Epithelial cell of prostate (primary cell): Measurements from ENCODE around the gene PHKG1.
"Not testable (repeated sequence)": the region's sequence is repeated elsewhere in the genome, so short reads cannot be mapped to it uniquely, and the experiment has no call there.

Experiments used
- DNase-seq: peaks from one replicate; pipeline ENCODE4 v3.0.0-alpha.2; 2011; ENCODE audit warnings: low read depth, low spot score
- H3K27ac ChIP-seq: fragments of 450-650 bp; 2 replicates; pipeline ENCODE4 v1.5.1; 2017; ENCODE audit warnings: mild to moderate bottlenecking

PHKG1 gene

DNA sequence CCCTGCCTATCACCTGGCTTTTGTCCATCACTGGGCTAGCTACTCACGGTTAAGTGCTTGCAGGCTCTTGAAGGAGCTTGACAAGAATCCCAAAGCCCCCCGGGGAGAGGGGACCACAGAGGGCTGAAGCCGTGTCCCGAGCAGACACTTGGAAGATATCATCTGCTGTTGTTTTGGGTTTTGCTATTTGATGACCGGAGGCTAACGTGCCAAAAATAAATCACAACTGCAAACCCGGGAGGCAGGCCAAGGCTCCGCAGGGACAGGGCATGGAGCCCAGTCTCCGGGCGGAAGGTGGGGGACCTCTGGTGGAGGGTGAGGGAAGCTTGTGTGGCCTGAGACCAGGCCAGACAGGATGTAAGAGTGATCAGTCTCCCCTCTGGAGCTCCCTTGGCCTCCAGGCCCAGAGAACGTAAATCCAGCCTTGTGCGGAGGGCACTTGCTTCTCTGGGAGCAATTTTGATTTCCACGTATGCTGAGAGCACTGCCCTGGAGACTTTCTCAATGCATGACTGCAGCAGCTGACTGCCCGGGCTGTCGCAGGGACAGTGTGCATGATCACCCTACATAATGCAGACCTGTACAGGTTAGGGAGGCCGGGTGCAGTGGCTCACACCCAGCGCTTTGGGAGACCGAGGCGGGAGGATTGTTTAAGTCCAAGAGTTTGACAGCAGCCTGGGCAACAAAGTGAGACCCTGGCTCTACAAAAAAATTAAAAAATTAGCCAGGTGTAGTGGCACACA, at the start of gene PHKG1:
Gene PHKG1, minus strand, starts transcription at position 164 of the 743 bp plus-strand sequence. CDS start 4,011 bp downstream, outside the sequence.
- no peak for DNase-seq
- no peak within 1 kb of the TSS for H3K27ac ChIP-seq

DNA sequence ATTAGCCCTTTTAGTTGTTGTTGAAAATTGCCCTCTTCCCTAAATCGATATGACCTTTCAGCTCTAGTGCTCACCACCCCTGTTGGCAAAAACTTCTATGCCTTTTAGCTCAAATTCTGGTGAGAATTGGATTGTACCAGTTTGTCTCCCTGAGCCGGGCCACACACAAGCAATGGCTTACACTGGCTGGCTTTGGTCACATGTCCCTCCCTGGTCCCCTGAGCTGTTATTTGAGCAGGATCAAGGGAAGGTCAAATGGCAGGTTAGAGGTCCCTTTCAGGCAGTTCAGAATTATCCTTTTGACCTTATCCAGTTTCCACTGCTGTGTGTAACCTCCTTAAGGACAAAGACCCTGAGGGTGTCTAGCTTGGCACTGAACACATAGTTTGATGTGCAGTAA, 38.3 kb upstream of the PHKG1 start:
- not testable (repeated sequence) for H3K27ac ChIP-seq, DNase-seq

DNA sequence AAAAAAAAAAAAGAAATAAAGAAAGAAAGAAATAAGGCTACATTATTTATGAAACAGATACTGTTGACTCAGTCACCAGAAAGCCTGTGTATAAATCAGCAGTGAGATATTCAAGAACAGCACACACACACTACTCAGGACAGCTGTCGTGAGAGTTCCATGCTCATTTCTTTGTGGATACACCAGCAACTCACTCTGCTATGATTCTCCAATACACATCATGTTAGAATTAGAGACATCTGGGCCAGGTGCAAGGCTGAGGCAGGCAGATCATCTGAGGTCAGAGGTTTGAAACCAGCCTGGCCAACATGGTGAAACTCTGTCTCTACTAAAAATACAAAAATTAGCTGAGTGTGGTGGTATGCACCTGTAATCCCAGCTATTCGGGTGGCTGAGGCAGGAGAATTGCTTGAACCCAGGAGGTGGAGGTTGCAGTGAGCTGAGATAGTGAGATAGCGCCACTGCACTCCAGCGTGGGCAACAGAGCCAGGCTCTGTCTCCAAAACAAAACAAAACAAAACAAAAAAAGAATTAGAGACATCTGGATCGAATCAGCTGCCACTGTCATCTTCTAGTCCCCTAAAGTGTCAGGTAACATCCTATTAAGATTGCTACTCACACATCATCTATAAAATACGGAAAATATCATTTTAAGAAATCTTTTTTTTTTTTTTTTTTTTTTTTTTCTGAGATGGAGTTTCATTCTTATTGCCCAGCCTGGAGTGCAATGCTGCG, 34.7 kb upstream of the PHKG1 start:
- no peak overlapping the region for H3K27ac ChIP-seq
- DNase-seq, result no peak

DNA sequence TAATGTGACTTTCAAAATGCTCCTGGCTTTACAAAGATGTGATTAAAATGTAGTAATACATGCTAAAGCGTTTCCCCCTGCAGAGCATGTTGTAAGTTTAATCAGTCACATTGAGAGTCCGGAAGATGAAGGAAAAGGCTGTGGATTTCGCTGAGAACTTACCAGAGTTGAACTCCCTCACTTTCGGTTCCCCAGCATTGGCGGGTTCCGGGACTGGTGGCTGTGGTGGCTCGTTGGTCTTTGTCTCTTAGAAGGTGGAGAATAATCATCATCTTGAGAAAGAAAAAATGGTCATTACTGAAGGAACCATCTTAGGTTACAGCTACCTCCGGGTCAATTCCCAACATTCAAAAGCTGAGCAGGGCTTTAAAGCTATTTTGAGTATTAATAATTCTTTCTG, 33.1 kb upstream of the PHKG1 start:
- DNase-seq, result no peak
- H3K27ac ChIP-seq, result no peak overlapping the region

DNA sequence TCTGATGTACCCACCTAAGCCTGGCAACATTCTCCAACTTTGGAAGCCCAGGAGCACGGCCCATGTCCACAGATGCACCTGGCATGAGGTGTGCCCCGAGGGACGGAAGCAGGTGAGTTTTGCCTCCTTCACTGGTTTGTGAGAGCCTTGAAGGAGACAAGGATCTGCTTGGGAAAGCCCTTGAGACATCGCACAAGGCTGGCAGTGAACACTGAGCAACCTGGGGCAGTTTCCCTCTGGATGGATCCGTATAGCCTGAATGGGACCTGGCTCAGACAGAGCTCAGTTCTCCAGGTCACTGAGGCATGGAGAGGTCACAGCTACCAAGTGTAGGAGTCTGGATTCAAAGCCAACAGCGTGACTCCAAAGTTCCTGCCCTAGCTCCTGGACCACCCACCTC, 32.2 kb upstream of the PHKG1 start:
- no peak overlapping the region for H3K27ac ChIP-seq
- no peak for DNase-seq

DNA sequence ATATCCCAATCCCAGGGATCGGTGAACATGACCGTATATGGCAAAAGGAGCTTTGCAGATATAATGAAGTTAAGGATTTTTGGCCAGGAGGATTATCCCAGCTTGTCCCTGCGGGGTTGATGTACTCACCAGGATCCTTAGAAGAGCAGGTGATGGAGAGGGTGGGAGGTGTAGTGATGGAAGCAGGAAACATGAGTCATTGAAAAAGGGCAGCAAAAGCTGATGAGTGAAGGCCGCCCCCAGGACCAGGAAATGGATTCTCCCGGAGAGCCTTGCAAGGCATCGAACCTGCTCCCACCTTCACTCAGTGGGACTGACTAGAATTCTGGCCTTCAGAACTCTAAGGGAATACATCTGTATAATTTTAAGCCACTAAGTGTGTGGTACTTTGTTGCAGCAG, 28.7 kb upstream of the PHKG1 start:
- DNase-seq, result no peak
- H3K27ac ChIP-seq, result no peak overlapping the region

DNA sequence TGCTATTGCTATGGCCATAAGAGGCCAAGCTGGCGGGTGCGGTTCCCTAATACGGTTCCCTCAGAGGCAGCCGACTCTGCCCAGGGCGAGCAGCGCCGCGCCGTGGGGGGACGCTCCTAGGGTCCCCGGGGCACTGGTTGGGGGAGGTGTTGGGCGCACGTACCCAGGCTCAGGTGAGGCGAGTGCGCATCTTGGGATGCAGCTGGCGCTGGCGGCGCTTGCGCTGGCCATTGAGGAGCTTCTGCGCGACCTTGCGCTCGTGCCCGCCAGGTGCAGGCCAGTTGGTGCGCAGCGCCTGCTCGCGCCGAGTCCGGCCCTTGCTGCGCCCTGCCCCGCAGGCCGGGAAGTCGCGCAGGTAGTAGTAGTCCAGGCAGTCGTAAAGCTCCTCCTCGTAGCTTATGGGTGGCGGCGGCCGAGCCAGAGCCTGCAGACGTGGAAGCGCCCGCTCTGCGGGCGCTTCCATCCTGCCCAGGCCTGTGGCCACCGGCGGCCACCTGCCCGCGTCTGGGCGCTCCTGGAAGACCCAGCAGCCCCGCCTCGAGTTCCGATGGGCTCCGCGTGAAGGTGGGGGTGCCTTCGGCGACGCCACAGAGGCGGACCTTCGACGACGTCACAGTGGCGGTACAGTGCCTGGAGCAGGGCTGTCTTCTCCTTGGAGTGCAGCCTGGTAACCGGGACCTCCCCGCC, 23.2 kb upstream of the PHKG1 start, which contains the start of gene NUPR2:
Gene NUPR2, minus strand, starts transcription at position 566 of the 687 bp plus-strand sequence. Its CDS starts 103 bp downstream, at position 463.
- H3K27ac ChIP-seq, result no peak within 1 kb of the TSS
- no peak for DNase-seq

DNA sequence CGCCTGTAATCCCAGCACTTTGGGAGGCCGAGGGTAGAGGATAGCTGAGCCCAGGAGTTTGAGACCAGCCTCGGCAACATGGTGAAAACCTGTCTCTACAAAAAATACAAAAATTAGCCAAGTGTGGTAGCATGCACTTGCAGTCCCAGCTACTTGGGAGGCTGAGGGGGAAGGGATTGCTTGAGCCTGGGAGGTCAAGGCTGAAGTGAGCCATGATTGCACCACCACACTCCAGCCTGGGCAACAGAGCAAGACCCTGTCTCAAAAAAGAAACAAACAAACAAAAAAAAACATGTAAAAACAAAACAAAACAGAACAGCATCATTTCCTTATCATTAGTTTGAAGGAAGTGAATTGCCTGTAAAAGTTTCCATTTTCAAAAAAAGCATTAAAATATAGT, 19.5 kb upstream of the PHKG1 start:
- not testable (repeated sequence) for H3K27ac ChIP-seq, DNase-seq

DNA sequence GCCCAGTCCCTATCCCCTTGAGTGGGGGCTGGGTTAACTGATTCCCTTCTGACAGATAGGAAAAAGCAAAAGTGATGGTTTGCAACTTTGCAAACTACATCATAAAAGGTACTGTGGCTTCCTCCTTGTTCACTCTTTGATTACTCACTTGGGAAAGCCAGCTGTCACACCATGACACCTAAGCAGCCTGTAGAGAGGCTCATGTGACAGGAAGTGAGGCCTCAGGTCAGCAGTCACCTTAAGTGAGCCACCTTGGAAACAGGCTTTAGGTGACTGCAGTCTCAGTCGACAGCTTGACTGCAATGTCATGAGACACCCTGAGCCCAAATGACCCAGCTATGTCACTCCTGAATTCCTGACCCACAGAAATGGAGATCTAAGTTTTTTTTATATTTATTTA, 17.9 kb upstream of the PHKG1 start:
- DNase-seq, result no peak
- H3K27ac ChIP-seq, result no peak overlapping the region

DNA sequence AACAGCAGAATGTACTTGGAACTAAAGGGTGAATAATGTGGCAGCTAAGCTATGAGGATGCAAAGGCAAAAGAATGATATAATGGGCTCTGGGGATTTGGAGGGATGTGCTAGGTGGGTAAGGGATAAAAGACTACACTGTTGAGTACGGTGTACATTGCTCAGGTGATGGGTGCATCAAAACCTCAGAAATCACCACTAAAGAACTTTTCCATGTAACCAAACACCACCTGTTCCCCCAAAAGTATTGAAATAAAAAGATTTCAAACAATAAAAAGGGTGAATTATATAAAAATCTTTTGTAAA, 15.2 kb upstream of the PHKG1 start:
- H3K27ac ChIP-seq, result no peak overlapping the region
- no peak for DNase-seq

DNA sequence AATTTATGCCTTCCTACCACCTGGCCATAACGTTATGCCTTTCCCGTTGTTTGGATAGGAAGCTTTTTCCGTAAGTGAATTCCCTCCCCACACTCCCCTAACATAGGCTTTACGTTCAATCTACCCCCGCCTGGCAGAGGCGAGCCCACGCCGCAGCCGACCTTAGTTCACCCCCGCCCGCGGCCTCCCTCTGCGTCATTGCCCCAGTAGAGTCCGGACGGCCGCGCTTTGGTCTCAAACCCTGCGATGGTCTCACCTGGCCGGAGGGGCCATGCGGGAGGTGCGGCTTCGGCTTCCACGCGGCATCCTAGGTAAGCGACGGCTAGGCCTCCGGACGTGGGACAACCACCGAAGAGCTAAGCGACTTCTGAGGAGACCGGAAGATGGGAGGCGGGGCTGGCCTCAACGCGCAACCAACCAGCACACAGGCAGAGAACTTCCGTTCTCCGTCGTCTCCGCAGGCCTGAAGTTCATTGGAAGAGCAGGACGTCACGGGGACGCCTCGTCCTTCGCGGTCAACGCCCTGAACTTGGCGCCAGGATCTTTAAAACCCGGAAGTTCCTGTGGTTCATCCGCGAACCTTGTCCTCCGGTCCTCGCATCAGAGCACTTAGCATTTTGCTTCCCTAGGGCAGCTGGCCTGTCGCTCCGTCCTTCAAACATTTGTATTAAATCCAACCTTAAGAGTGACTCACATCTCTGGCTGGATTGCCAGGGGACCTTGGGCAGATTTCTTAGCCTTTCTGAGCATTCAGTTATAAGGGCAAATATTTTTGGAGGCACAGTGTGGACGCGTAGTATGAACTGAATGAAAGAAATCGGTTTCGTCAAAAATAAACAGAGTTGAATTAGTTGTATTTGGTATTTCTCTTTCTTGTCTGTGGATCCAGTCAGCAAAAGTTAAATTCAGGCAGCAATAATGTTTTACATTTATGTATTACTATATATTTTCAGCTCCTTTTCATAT, 13.6 kb upstream of the PHKG1 start, which contains the start of gene CHCHD2:
Gene CHCHD2, minus strand, starts transcription at position 369 of the 966 bp plus-strand sequence. Its CDS starts 63 bp downstream, at position 306.
- DNase-seq, result peak; percentile 93
- H3K27ac ChIP-seq, result peak within 1 kb of the TSS; percentile 89

DNA sequence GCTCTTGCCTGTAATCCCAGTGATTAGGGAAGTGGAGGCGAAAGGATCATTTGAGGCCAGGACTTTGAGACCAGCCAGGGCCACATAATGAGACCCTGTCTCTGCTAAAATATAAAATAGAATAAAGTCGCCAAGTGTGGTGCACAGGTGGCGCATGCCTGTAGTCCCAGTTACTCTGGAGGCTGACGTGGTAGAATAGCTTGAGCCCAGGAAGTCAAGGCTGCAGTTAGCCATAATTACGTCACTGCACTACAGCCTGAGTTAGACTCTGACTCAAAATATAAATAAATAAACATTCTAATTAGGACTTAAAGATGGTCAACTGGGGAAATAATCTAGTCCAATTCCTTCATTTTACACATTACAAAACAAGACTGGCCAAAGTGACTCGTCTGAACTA, 12.8 kb upstream of the PHKG1 start:
- DNase-seq, result peak; percentile 57

DNA sequence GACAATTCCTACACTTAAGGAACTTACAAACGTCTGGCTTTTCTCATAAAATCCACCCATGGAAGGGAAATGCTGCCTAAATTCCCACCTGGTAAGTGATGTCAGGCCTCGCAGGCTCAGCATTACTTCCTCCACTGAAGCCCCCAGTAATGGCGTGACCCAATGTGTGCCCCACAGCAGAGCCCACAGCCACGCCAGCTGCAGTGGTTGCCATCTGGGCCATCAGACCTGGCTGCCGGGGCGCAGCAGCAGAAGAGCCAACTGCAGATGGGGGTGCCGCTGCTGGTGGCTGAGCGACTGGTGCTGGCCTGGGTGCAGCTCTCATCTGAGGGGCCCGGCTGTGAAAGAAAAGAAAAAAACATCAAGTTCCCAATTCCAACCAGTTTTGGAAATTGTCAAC, 11.4 kb upstream of the PHKG1 start:
- DNase-seq, H3K27ac ChIP-seq: not testable (repeated sequence)

More for the DNA sequence above, 12.8 kb upstream of the PHKG1 start:
- peak overlapping the region; percentile 89 for H3K27ac ChIP-seq

DNA sequence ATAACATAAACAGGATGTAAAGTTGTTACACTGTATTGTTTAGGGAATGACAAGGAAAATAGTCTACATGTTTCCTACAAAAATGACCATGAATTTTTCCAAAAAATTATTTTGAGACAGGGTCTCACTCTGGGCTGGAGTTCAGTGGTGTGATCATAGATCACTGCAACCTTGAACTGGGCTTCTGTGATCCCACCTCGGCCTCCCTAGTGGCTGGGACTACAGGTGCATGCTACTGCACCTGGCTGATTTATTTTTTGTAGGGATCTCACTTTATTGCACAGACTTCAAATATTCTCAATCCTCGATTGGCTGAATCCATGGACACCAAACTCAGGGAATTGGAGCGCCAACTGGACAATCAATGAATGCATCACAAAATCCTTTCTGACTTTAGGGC, 6.9 kb upstream of the PHKG1 start:
- DNase-seq, result no peak
- H3K27ac ChIP-seq, result no peak overlapping the region

DNA sequence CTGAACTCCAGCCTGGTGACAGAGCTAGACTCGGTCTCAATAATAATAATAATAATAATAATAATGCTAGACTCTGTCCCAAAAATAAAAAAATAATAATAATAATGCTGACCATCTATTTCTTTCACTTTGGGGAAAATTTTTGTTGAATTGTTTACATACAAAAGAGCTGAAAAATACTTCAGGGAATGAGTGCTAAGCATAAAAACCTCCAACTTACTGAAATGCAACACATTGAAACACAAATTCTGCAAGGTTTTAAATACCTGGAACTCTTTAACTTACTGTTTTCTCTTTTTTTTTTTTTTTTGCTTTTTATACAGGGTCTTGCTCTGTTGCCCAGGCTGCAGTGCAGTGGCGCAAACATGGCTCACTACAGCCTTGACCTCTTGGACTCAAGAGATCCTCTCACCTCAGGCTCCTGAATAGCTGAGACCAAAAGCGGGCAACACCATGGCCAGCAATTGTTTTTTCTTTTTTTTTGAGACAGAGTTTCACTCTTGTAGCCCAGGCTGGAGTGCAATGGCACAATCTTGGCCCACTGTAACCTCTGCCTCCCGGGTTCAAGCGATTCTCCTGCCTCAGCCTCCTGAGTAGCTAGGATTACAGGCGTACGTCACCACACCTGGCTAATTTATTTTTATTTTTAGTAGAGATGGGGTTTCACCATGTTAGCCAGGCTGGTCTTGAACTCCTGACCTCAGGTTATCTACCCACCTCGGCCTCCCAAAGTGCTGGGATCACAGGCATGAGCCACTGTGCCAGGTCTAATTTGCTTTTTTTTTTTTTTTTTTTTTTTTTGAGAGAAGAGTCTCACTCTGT, 5.6 kb upstream of the PHKG1 start:
- DNase-seq, H3K27ac ChIP-seq: not testable (repeated sequence)

DNA sequence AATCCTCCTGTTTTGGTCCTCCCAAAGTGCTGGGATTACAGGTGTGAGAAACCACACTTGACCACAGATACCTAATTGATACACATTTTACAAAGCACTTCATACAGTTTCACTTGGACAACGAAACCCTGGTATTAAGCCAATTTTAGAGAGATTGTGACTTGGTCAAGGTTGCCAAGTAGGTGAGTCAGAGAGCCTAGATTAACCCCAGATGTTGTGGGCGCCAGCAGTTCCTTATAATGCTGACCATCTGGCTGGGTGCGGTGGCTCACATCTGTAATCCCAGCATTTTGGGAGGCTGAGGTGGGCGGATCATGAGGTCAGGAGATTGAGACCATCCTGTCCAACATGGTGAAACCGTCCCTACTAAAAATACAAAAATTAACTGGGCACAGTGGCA, 4.9 kb upstream of the PHKG1 start:
- DNase-seq, result no peak
- no peak overlapping the region for H3K27ac ChIP-seq

DNA sequence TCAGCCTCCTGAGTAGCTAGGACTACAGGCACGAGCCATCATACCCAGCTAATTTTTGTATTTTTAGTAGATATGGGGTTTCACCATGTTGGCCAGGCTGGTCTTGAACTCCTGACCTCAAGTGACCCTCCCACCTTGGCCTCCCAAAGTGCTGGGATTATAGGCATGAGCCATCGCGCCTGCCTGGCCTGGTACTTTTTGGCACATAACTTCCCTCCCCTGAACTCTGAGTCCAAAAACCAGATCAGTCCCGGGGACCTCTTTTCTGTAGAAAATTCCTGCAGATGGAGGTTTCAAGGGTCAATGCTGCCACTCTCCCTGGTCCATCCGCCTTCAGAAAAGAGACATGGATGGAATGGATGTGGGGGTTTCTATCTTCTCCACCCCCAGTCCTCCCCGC, 364 bp downstream of the PHKG1 start:
- H3K27ac ChIP-seq, DNase-seq: not testable (repeated sequence)

DNA sequence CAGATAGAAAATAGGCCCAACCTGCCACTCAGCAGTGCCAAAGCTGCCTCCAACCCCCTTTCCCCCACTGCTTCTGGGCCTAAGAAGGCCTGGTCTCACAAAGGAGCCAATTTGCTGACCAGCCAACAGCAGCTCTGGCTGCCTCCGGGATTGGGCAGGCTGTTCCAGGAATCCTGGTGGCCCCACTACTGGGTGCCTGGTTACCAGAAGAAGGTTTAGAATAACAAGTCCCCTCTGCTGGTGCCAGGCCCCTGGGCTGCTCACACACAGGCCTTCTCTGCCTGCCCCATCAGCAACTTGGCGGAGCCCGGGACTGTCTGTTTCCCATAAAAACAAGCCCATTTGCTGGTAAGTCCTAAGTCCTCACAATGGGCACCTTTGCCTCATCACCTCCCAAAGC, 1.2 kb downstream of the PHKG1 start:
- no peak for DNase-seq
- no peak overlapping the region for H3K27ac ChIP-seq

DNA sequence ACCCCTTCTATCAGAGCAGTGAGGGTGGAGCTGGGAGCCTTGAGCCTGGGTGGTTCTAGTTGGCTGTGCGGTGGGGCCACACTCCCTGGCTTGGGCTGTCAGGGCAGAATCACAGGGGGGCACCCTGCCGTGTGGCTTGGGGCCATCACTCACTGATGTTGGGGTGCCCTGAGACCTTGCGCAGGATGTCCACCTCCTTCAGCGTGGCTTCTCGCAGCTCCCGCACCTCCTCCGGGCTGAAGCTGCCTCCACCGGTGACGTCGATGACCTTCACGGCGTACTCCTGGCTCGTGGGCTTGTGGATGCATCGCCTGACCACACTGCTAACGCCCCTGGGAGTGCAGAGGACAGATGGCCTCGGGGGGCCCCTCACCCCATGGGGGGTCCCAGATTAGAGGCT, 5.3 kb downstream of the PHKG1 start:
- DNase-seq, result no peak
- no peak overlapping the region for H3K27ac ChIP-seq
